Type B pancreatic cell (in vitro differentiated cells): ENCODE data around the gene ANKRD53. TPM values are rescaled to one million over a fixed set of nuclear protein-coding genes. Genes with fewer than 3 reads are reported as not detected.

Source experiments
- DNase-seq: peaks from one replicate; pipeline ENCODE4 v3.0.0; 2021; ENCODE audit warnings: mixed read lengths; ENCODE audit not compliant: unreplicated experiment; ENCODE audit errors: extremely low spot score
- H3K27ac Mint-ChIP-seq: 2 replicates; pipeline ENCODE4 v1.8.0; 2021; ENCODE audit warnings: mild to moderate bottlenecking, mixed read lengths
- H3K27me3 Mint-ChIP-seq: 2 replicates; pipeline ENCODE4 v1.8.0; 2021; ENCODE audit warnings: mixed read lengths
- H3K36me3 Mint-ChIP-seq: 2 replicates; pipeline ENCODE4 v1.8.0; 2021; ENCODE audit warnings: mixed read lengths
- H3K4me1 Mint-ChIP-seq: one replicate; pipeline ENCODE4 v1.8.0; 2021; ENCODE audit warnings: mixed read lengths; ENCODE audit not compliant: unreplicated experiment
- H3K4me3 Mint-ChIP-seq: 2 replicates; pipeline ENCODE4 v1.8.0; 2021; ENCODE audit warnings: mild to moderate bottlenecking, mixed read lengths
- H3K9me3 Mint-ChIP-seq: 2 replicates; pipeline ENCODE4 v1.8.0; 2021; ENCODE audit warnings: mixed read lengths
- total RNA-seq: library from RNA; stranded (reverse); gene quantifications from 2 replicates; pipeline ENCODE4 v1.2.1, GENCODE V29; 2021; ENCODE audit warnings: low replicate concordance
- TF ChIP-seq, protein P1 (sequence below): fragments of 200-600 bp; sonication (generic); conservative IDR thresholded peaks from 2 replicates; pipeline ENCODE4 v1.5.0; 2021; ENCODE audit warnings: antibody characterized with exemption, mild to moderate bottlenecking

ANKRD53 gene
- total RNA-seq, 1 donor from 2014 or later, result 0.72 TPM

DNA sequence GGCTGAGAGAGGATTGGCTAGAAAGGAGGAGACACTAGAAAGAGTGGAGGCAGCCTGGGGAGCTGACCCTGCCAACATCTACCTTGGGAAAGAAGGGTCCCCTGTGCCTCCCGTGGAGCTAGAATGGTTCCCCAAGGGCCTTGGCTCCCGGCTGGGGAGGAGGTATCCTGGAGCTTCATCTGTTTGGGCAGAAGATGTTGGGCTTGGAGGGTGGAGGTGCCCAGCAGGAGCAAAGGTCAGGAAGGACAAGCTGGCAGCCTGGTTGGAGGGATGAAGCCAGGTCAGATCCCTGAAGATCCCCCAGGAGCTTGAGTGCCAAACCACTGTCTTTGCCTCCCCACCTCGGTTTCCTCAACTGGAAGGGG is 39.9 kb upstream of the ANKRD53 start:
- H3K27ac Mint-ChIP-seq, result no peak overlapping the region
- no peaks in the 10 kb centered on the region for H3K9me3 Mint-ChIP-seq
- H3K4me3 Mint-ChIP-seq, result no peak overlapping the region
- TF ChIP-seq, protein P1, sequence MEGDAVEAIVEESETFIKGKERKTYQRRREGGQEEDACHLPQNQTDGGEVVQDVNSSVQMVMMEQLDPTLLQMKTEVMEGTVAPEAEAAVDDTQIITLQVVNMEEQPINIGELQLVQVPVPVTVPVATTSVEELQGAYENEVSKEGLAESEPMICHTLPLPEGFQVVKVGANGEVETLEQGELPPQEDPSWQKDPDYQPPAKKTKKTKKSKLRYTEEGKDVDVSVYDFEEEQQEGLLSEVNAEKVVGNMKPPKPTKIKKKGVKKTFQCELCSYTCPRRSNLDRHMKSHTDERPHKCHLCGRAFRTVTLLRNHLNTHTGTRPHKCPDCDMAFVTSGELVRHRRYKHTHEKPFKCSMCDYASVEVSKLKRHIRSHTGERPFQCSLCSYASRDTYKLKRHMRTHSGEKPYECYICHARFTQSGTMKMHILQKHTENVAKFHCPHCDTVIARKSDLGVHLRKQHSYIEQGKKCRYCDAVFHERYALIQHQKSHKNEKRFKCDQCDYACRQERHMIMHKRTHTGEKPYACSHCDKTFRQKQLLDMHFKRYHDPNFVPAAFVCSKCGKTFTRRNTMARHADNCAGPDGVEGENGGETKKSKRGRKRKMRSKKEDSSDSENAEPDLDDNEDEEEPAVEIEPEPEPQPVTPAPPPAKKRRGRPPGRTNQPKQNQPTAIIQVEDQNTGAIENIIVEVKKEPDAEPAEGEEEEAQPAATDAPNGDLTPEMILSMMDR, result no peak
- peaks cover 28% of the 10 kb centered on the region for H3K27me3 Mint-ChIP-seq
- H3K4me1 Mint-ChIP-seq, result peaks cover 22% of the 10 kb centered on the region
- H3K36me3 Mint-ChIP-seq, result no peaks in the 10 kb centered on the region
- DNase-seq, result peak; percentile 55

GRCh38 chr2:70939001-70939838 is 39.2 kb upstream of the ANKRD53 start:
- no peak overlapping the region for H3K4me3 Mint-ChIP-seq
- peaks cover 27% of the 10 kb centered on the region for H3K4me1 Mint-ChIP-seq
- no peak overlapping the region for H3K27ac Mint-ChIP-seq
- DNase-seq, result peak; percentile 61
- TF ChIP-seq, protein P1, result no peak
- H3K27me3 Mint-ChIP-seq, result peaks cover 33% of the 10 kb centered on the region
- no peaks in the 10 kb centered on the region for H3K9me3 Mint-ChIP-seq
- no peaks in the 10 kb centered on the region for H3K36me3 Mint-ChIP-seq

GRCh38 chr2:70939839-70940580 is 38.4 kb upstream of the ANKRD53 start:
- DNase-seq, result no peak
- TF ChIP-seq, protein P1, result no peak
- Mint-ChIP-seq H3K4me3 (no peak overlapping the region), H3K9me3 (no peaks in the 10 kb centered on the region), H3K27me3 (peaks cover 30% of the 10 kb centered on the region), H3K4me1 (peaks cover 23% of the 10 kb centered on the region), H3K27ac (no peak overlapping the region), H3K36me3 (no peaks in the 10 kb centered on the region)

- peaks cover 34% of the 10 kb centered on the region for H3K27me3 Mint-ChIP-seq
- peaks cover 23% of the 10 kb centered on the region for H3K4me1 Mint-ChIP-seq
- H3K36me3 Mint-ChIP-seq, result no peaks in the 10 kb centered on the region
- no peak for DNase-seq
- no peaks in the 10 kb centered on the region for H3K9me3 Mint-ChIP-seq
- H3K27ac Mint-ChIP-seq, result no peak overlapping the region
- TF ChIP-seq, protein P1, result no peak
- H3K4me3 Mint-ChIP-seq, result no peak overlapping the region
Observed at GRCh38 chr2:70941186-70941585, 37.2 kb upstream of the ANKRD53 start.

- Mint-ChIP-seq H3K27me3 (peaks cover 36% of the 10 kb centered on the region), H3K4me3 (no peak overlapping the region), H3K4me1 (peaks cover 19% of the 10 kb centered on the region), H3K27ac (no peak overlapping the region), H3K36me3 (no peaks in the 10 kb centered on the region), H3K9me3 (no peaks in the 10 kb centered on the region)
- no peak for DNase-seq
- TF ChIP-seq, protein P1, result no peak
Observed at GRCh38 chr2:70941701-70942100, 36.7 kb upstream of the ANKRD53 start.
